ENCODE measurements around the gene TESMIN. TPM values are rescaled to one million over a fixed set of nuclear protein-coding genes. Genes with fewer than 3 reads are reported as not detected.

TESMIN gene
- polyA plus RNA-seq, 1 experiment: 0.79 TPM

GRCh38 chr11:68685656-68686380 is 65.5 kb downstream of the TESMIN start:
- no peak for DNase-seq (ENCODE audit: low read depth, low spot score)
- Histone ChIP-seq H3K9me3 (ENCODE audit: control insufficient read depth, insufficient read depth, low read length) (no peaks in the 10 kb centered on the region; the same call in 1 of the 2 replicates), H3K27me3 (ENCODE audit: control insufficient read depth, insufficient read depth, low read length) (peaks cover 34% of the 10 kb centered on the region), H3K27ac (ENCODE audit: low read depth, low read length) (no peak overlapping the region), H3K4me3 (ENCODE audit: low read depth, low read length) (no peak overlapping the region)
- ChIA-PET POLR2A (no interaction called here), CTCF (no interaction called here)
- no peak for TF ChIP-seq CTCF (IDR thresholded peaks at IDR 0.05; ENCODE audit: low read depth, low read length)

- peaks cover 29% of the 10 kb centered on the region for H3K27me3 ChIP-seq (ENCODE audit: control insufficient read depth, insufficient read depth, low read length)
- no peak for TF ChIP-seq CTCF (IDR thresholded peaks at IDR 0.05; ENCODE audit: low read depth, low read length)
- H3K4me3 ChIP-seq (ENCODE audit: low read depth, low read length): peak within 1 kb of the TSS; percentile 45; the same call in 1 of the 2 replicates
- POLR2A ChIA-PET: no interaction called here
- DNase-seq (ENCODE audit: low read depth, low spot score): no peak
- no peaks in the 10 kb centered on the region; the same call in 1 of the 2 replicates for H3K9me3 ChIP-seq (ENCODE audit: control insufficient read depth, insufficient read depth, low read length)
- H3K27ac ChIP-seq (ENCODE audit: low read depth, low read length): no peak within 1 kb of the TSS
- CTCF ChIA-PET: no interaction called here
Observed at GRCh38 chr11:68684385-68685356, 66.6 kb downstream of the TESMIN start, which contains the start of gene GAL. Gene GAL, plus strand, starts transcription at chr11:68684544. Its CDS starts 380 bp downstream, at chr11:68684924.

GRCh38 chr11:68683536-68684384 is 67.6 kb downstream of the TESMIN start:
- H3K4me3 ChIP-seq (ENCODE audit: low read depth, low read length): no peak overlapping the region; the same call in 1 of the 2 replicates
- CTCF ChIA-PET: no interaction called here
- peaks cover 27% of the 10 kb centered on the region for H3K27me3 ChIP-seq (ENCODE audit: control insufficient read depth, insufficient read depth, low read length)

GRCh38 chr11:68683121-68683520 is 68.2 kb downstream of the TESMIN start:
- POLR2A ChIA-PET: no interaction called here
- Histone ChIP-seq H3K9me3 (ENCODE audit: control insufficient read depth, insufficient read depth, low read length) (no peaks in the 10 kb centered on the region; the same call in 1 of the 2 replicates), H3K4me3 (ENCODE audit: low read depth, low read length) (no peak overlapping the region), H3K27me3 (ENCODE audit: control insufficient read depth, insufficient read depth, low read length) (peaks cover 27% of the 10 kb centered on the region), H3K27ac (ENCODE audit: low read depth, low read length) (no peak overlapping the region)
- DNase-seq (ENCODE audit: low read depth, low spot score): no peak
- CTCF ChIA-PET: no interaction called here
- no peak for TF ChIP-seq CTCF (IDR thresholded peaks at IDR 0.05; ENCODE audit: low read depth, low read length)

More at GRCh38 chr11:68683536-68684384, 67.6 kb downstream of the TESMIN start:
- no peak for DNase-seq (ENCODE audit: low read depth, low spot score)
- no peaks in the 10 kb centered on the region; the same call in 1 of the 2 replicates for H3K9me3 ChIP-seq (ENCODE audit: control insufficient read depth, insufficient read depth, low read length)
- H3K27ac ChIP-seq (ENCODE audit: low read depth, low read length): no peak overlapping the region
- no peak for TF ChIP-seq CTCF (IDR thresholded peaks at IDR 0.05; ENCODE audit: low read depth, low read length)
- POLR2A ChIA-PET: no interaction called here
